IMR-90 (cell line): ENCODE measurements around the gene PPP1R9B. TPM values are rescaled to one million over a fixed set of nuclear protein-coding genes. Genes with fewer than 3 reads are reported as not detected.

Experiments used
- ATAC-seq: fragments of 200-7000 bp; cut with Tn5 transposase; 2 replicates; pipeline ENCODE4 v1.9.1; 2020; ENCODE audit warnings: low read depth, mild to moderate bottlenecking, moderate library complexity
- BruUV-seq: library from RNA; stranded (reverse); fragments of 400-500 nt; replicated peaks from 2 replicates; lab custom pipeline; 2021; lab: Mats Ljungman, UMichigan
- CTCF ChIA-PET: fragments of 300-600 bp; formaldehyde crosslinking; extraction: SDS; loops from one replicate; lab custom pipeline; 2021; ENCODE audit warnings: antibody characterized with exemption; lab: Yijun Ruan, JAX
- POLR2A ChIA-PET: fragments of 300-600 bp; sonication (Branson Sonifier 250); formaldehyde crosslinking; loops from one replicate; lab custom pipeline; 2022; ENCODE audit warnings: antibody characterized with exemption; ENCODE audit not compliant: unreplicated experiment; lab: Charles Lee
- DNase-seq: peaks from one replicate; pipeline ENCODE4 v3.0.0; 2013
- H2AFZ ChIP-seq: replicated peaks from 2 replicates; pipeline ENCODE3; 2013; ENCODE audit warnings: low read length, mild to moderate bottlenecking; ENCODE audit not compliant: poor library complexity
- H2AK5ac ChIP-seq: 2 replicates; pipeline ENCODE4 v1.6.1; 2013; ENCODE audit warnings: low read depth, low read length, inconsistent platforms
- H2AK9ac ChIP-seq: replicated peaks from 2 replicates; pipeline ENCODE3; 2013; ENCODE audit warnings: mild to moderate bottlenecking, low read depth, low read length, moderate library complexity; ENCODE audit not compliant: poor library complexity
- H2BK120ac ChIP-seq: 2 replicates; pipeline ENCODE4 v1.6.1; 2013; ENCODE audit warnings: low read depth, low read length, inconsistent platforms
- H2BK15ac ChIP-seq: 3 replicates; pipeline ENCODE4 v1.6.1; 2013; ENCODE audit warnings: low read depth, low read length, inconsistent platforms
- H2BK20ac ChIP-seq: 2 replicates; pipeline ENCODE4 v1.6.1; 2013; ENCODE audit warnings: low read depth, mild to moderate bottlenecking, inconsistent platforms, low read length, moderate library complexity
- H2BK5ac ChIP-seq: 2 replicates; pipeline ENCODE4 v1.6.1; 2013; ENCODE audit warnings: mild to moderate bottlenecking, low read depth, low read length, inconsistent platforms; ENCODE audit not compliant: poor library complexity, severe bottlenecking
- H3K14ac ChIP-seq: replicated peaks from 2 replicates; pipeline ENCODE4 v1.6.1; 2013; ENCODE audit warnings: low read depth, low read length, inconsistent platforms
- H3K18ac ChIP-seq: 2 replicates; pipeline ENCODE4 v1.6.1; 2013; ENCODE audit warnings: low read depth, low read length, control low read depth
- H3K23ac ChIP-seq: 2 replicates; pipeline ENCODE4 v1.6.1; 2013; ENCODE audit warnings: low read depth, low read length, inconsistent platforms
- H3K27ac ChIP-seq: 2 replicates; pipeline ENCODE4 v1.5.1; 2013; ENCODE audit warnings: mild to moderate bottlenecking, control low read depth, low read length; ENCODE audit not compliant: insufficient read depth
- H3K27me3 ChIP-seq: 2 replicates; pipeline ENCODE4 v1.6.1; 2013; ENCODE audit warnings: low read length; ENCODE audit not compliant: control insufficient read depth, insufficient read depth
- H3K36me3 ChIP-seq: 2 replicates; pipeline ENCODE4 v1.6.1; 2013; ENCODE audit warnings: low read length, mixed read lengths; ENCODE audit not compliant: control insufficient read depth, insufficient read depth
- H3K4ac ChIP-seq: 2 replicates; pipeline ENCODE4 v1.6.1; 2013; ENCODE audit warnings: low read depth, low read length, inconsistent platforms
- H3K4me1 ChIP-seq: 2 replicates; pipeline ENCODE4 v1.6.1; 2013; ENCODE audit warnings: low read length, mixed read lengths; ENCODE audit not compliant: control insufficient read depth, insufficient read depth
- H3K4me2 ChIP-seq: 2 replicates; pipeline ENCODE4 v1.6.1; 2013; ENCODE audit warnings: low read depth, mild to moderate bottlenecking, control low read depth, low read length, moderate library complexity
- H3K4me3 ChIP-seq: 2 replicates; pipeline ENCODE4 v1.5.1; 2013; ENCODE audit warnings: low read depth, mild to moderate bottlenecking, control low read depth, low read length, moderate library complexity; ENCODE audit not compliant: insufficient read depth
- H3K56ac ChIP-seq: 2 replicates; pipeline ENCODE4 v1.6.1; 2013; ENCODE audit warnings: low read length, inconsistent platforms; ENCODE audit not compliant: insufficient read depth; ENCODE audit errors: extremely low read depth
- H3K79me1 ChIP-seq, 2 experiments: 2 replicates each; pipeline ENCODE4 v1.6.1; 2013; ENCODE audit warnings: low read length in 2 of 2, inconsistent platforms in 1 of 2, low read depth in 1 of 2
- H3K9ac ChIP-seq: 2 replicates; pipeline ENCODE4 v1.6.1; 2013; ENCODE audit warnings: low read depth, low read length, control low read depth
- H3K9me1 ChIP-seq: 2 replicates; pipeline ENCODE4 v1.6.1; 2013; ENCODE audit warnings: low read length, inconsistent platforms; ENCODE audit not compliant: insufficient read depth
- H3K9me3 ChIP-seq: 2 replicates; pipeline ENCODE4 v1.6.1; 2013; ENCODE audit warnings: low read length; ENCODE audit not compliant: control insufficient read depth, insufficient read depth
- H4K20me1 ChIP-seq: 2 replicates; pipeline ENCODE4 v1.6.1; 2013; ENCODE audit warnings: low read length, inconsistent platforms; ENCODE audit not compliant: insufficient read depth
- H4K5ac ChIP-seq: 2 replicates; pipeline ENCODE4 v1.6.1; 2013; ENCODE audit warnings: mild to moderate bottlenecking, low read depth, low read length, control low read depth
- H4K8ac ChIP-seq, 2 experiments: 2 replicates each; pipeline ENCODE4 v1.6.1; 2013; ENCODE audit warnings: low read depth in 2 of 2, low read length in 2 of 2, control low read depth in 1 of 2, inconsistent platforms in 1 of 2
- H4K91ac ChIP-seq: 2 replicates; pipeline ENCODE4 v1.6.1; 2013; ENCODE audit warnings: low read depth, low read length, inconsistent platforms; ENCODE audit not compliant: insufficient read depth
- BHLHE40 ChIP-seq: fragments of 150-350 bp; IDR thresholded peaks from 2 replicates; pipeline ENCODE4 v1.6.1; 2016; ENCODE audit warnings: mild to moderate bottlenecking, low read depth, low read length
- CEBPB ChIP-seq: IDR thresholded peaks from 2 replicates; pipeline ENCODE4 v1.6.1; 2012; ENCODE audit warnings: low read depth, low read length, improper control_type of control experiment
- CHD1 ChIP-seq: IDR thresholded peaks from 2 replicates; pipeline ENCODE4 v1.6.1; 2012; ENCODE audit warnings: low read depth, low read length, improper control_type of control experiment
- FOS ChIP-seq: fragments of 150-350 bp; IDR thresholded peaks from 2 replicates; pipeline ENCODE4 v1.6.1; 2016; ENCODE audit warnings: low read depth, low read length
- MAFK ChIP-seq: IDR thresholded peaks from 2 replicates; pipeline ENCODE4 v1.6.1; 2012; ENCODE audit warnings: low read depth, low read length, improper control_type of control experiment
- MAZ ChIP-seq: IDR thresholded peaks from 2 replicates; pipeline ENCODE4 v1.6.1; 2012; ENCODE audit warnings: low read depth, mild to moderate bottlenecking, low read length, improper control_type of control experiment, moderate library complexity, borderline replicate concordance
- MXI1 ChIP-seq: IDR thresholded peaks from 2 replicates; pipeline ENCODE4 v1.6.1; 2012; ENCODE audit warnings: low read depth, mild to moderate bottlenecking, low read length, moderate library complexity, borderline replicate concordance
- NFE2L2 ChIP-seq: fragments of 150-350 bp; IDR thresholded peaks from 2 replicates; pipeline ENCODE4 v1.6.1; 2016; ENCODE audit warnings: low read depth, mild to moderate bottlenecking, low read length
- POLR2A ChIP-seq: IDR thresholded peaks from 2 replicates; pipeline ENCODE4 v1.6.1; 2012; ENCODE audit warnings: mild to moderate bottlenecking, low read depth, low read length
- RAD21 ChIP-seq: IDR thresholded peaks from 2 replicates; pipeline ENCODE4 v1.6.1; 2012; ENCODE audit warnings: low read length, improper control_type of control experiment
- RCOR1 ChIP-seq: IDR thresholded peaks from 2 replicates; pipeline ENCODE4 v1.6.1; 2012; ENCODE audit warnings: mild to moderate bottlenecking, low read length, improper control_type of control experiment; ENCODE audit not compliant: insufficient replicate concordance
- RFX5 ChIP-seq: IDR thresholded peaks from 2 replicates; pipeline ENCODE4 v1.8.0; 2012; ENCODE audit warnings: low read depth, mild to moderate bottlenecking, low read length, moderate library complexity
- SMC3 ChIP-seq: fragments of 150-350 bp; IDR thresholded peaks from 2 replicates; pipeline ENCODE4 v1.6.1; 2016; ENCODE audit warnings: low read depth, mild to moderate bottlenecking, antibody characterized with exemption, low read length, moderate library complexity
- WGBS, 2 experiments: methylation state at CpG; one replicate each; pipeline versions ENCODE4 v1.1.5 to v1.1.7; 2013; ENCODE audit warnings: missing lambda C conversion rate in 2 of 2; ENCODE audit not compliant: insufficient read length in 1 of 2; ENCODE audit errors: extremely low coverage in 2 of 2; 5-methylcytosine and 5-hydroxymethylcytosine counted together
- dilution Hi-C: fragments of 300-500 bp; cut with HindIII; formaldehyde crosslinking; loops from one replicate; pipeline ENCODE4 v1.14.3; 2018; ENCODE audit warnings: low sequenced_read_pairs; ENCODE audit not compliant: unreplicated experiment
- in situ Hi-C: fragments of 300-500 bp; cut with MboI; formaldehyde crosslinking; loops from 3 replicates; pipeline ENCODE4 v1.14.3; 2019; ENCODE audit warnings: low sequenced_read_pairs, inconsistent platforms, mixed read lengths
- intact Hi-C: fragments of 100-400 bp; cut with micrococcal nuclease; formaldehyde crosslinking; loops from 2 replicates; pipeline ENCODE4 v1.10.0; 2022
- polyA plus RNA-seq, 3 experiments: library from polyadenylated mRNA; depleted of rRNA; stranded (reverse); fragments of >200 nt; gene quantifications; 2 replicates each; pipeline ENCODE4 v1.2.3, GENCODE V29; 2012; ENCODE audit warnings: low replicate concordance in 1 of 3
- total RNA-seq: library from RNA; depleted of rRNA; stranded (reverse); fragments of >200 nt; gene quantifications from 2 replicates; pipeline ENCODE4 v1.2.3, GENCODE V29; 2012
- TF ChIP-seq, protein P1 (sequence below): fragments of 150-350 bp; IDR thresholded peaks from 2 replicates; pipeline ENCODE4 v1.6.1; 2017; ENCODE audit warnings: mild to moderate bottlenecking, antibody characterized with exemption, low read length, low read depth
- TF ChIP-seq, protein P2 (sequence below): conservative IDR thresholded peaks from 2 replicates; pipeline ENCODE4 v1.5.1; 2012; ENCODE audit warnings: mild to moderate bottlenecking, low read depth, low read length, improper control_type of control experiment
- TF ChIP-seq, protein P3 (sequence below): fragments of 150-350 bp; IDR thresholded peaks from 2 replicates; pipeline ENCODE4 v1.6.1; 2016; ENCODE audit warnings: low read depth, mild to moderate bottlenecking, low read length, moderate library complexity, borderline replicate concordance

PPP1R9B gene
- total and polyA plus RNA-seq, 2 of the 4 experiments (the other 2 are of a cell fraction), result 23.0 to 28.0 TPM

DNA sequence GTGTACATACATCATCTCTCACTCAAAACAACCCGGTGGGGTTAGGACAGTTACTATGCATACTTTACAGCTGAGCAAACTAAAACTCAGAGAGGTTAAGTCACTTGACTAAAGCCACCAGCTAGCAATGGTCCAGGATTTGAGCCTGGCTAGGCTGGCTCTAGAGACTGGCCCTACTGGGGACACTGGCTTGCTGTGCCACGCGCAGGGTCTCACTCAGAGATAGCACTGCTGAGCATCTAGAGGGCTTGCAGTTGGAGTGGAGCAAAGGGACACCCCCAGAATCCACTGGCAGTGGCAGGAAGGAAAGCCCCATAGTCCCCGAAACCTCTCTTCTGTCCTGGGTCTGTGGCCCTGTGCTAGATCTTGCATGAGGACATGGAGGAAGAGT, 31.7 kb downstream of the PPP1R9B start:
- H2BK20ac ChIP-seq, result no peak overlapping the region
- POLR2A ChIA-PET, result no interaction called here
- H2BK15ac ChIP-seq, result no peak overlapping the region

More for the DNA sequence above, 31.7 kb downstream of the PPP1R9B start:
- H2AK5ac ChIP-seq, result no peak overlapping the region
- no peak overlapping the region for H3K9ac ChIP-seq
- no peaks in the 10 kb centered on the region for H4K20me1 ChIP-seq
- H3K18ac ChIP-seq, result no peak overlapping the region
- no peak overlapping the region for H3K4me2 ChIP-seq
- no peak overlapping the region for H2AFZ ChIP-seq
- no peak overlapping the region for H3K56ac ChIP-seq
- dilution Hi-C loops (no loop called here), in situ Hi-C loops (no loop called here), intact Hi-C loops (no loop called here)
- H3K27ac ChIP-seq, result no peak overlapping the region
- H3K79me1 ChIP-seq, result peaks cover 0 to 3% of the 10 kb centered on the region in 2 experiments; a peak in 1 of 4 replicates
- no peak overlapping the region for H4K8ac ChIP-seq
- H2BK5ac ChIP-seq, result no peak overlapping the region
- H4K91ac ChIP-seq, result no peak overlapping the region
- DNase-seq (no peak), ATAC-seq (no peak; the same call in 1 of the 2 replicates)
- H2AK9ac ChIP-seq, result no peak overlapping the region
- no peak overlapping the region for H3K23ac ChIP-seq
- 0 out of 2 replicates have a peak overlapping the region, but pooled peaks have one; percentile 16 for H3K14ac ChIP-seq
- TF ChIP-seq, protein P1, sequence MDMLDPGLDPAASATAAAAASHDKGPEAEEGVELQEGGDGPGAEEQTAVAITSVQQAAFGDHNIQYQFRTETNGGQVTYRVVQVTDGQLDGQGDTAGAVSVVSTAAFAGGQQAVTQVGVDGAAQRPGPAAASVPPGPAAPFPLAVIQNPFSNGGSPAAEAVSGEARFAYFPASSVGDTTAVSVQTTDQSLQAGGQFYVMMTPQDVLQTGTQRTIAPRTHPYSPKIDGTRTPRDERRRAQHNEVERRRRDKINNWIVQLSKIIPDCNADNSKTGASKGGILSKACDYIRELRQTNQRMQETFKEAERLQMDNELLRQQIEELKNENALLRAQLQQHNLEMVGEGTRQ, result no peak
- TF ChIP-seq, protein P2, sequence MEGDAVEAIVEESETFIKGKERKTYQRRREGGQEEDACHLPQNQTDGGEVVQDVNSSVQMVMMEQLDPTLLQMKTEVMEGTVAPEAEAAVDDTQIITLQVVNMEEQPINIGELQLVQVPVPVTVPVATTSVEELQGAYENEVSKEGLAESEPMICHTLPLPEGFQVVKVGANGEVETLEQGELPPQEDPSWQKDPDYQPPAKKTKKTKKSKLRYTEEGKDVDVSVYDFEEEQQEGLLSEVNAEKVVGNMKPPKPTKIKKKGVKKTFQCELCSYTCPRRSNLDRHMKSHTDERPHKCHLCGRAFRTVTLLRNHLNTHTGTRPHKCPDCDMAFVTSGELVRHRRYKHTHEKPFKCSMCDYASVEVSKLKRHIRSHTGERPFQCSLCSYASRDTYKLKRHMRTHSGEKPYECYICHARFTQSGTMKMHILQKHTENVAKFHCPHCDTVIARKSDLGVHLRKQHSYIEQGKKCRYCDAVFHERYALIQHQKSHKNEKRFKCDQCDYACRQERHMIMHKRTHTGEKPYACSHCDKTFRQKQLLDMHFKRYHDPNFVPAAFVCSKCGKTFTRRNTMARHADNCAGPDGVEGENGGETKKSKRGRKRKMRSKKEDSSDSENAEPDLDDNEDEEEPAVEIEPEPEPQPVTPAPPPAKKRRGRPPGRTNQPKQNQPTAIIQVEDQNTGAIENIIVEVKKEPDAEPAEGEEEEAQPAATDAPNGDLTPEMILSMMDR, result no peak
- TF ChIP-seq SMC3, result no peak
- TF ChIP-seq NFE2L2, result no peak
- TF ChIP-seq, protein P3, sequence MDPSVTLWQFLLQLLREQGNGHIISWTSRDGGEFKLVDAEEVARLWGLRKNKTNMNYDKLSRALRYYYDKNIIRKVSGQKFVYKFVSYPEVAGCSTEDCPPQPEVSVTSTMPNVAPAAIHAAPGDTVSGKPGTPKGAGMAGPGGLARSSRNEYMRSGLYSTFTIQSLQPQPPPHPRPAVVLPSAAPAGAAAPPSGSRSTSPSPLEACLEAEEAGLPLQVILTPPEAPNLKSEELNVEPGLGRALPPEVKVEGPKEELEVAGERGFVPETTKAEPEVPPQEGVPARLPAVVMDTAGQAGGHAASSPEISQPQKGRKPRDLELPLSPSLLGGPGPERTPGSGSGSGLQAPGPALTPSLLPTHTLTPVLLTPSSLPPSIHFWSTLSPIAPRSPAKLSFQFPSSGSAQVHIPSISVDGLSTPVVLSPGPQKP, result no peak
- TF ChIP-seq RCOR1, result no peak
- TF ChIP-seq MAFK, result no peak
- no peak for TF ChIP-seq CHD1
- no peak for TF ChIP-seq POLR2A
- no peak for TF ChIP-seq FOS
- TF ChIP-seq CEBPB, result no peak
- no peak for TF ChIP-seq BHLHE40
- no peak for TF ChIP-seq RAD21
- TF ChIP-seq MAZ, result no peak
- TF ChIP-seq RFX5, result no peak
- no peak for TF ChIP-seq MXI1
- 0 out of 2 replicates have a peak overlapping the region, but pooled peaks have one; percentile 9 for H3K4ac ChIP-seq
- WGBS, 2 experiments, result 100% methylated on average over 1 of the region's 4 CpGs; no CpG with 5 or more reads in 1 of the 2 experiments
- BruUV-seq, result no TSS peak
- H3K4me3 ChIP-seq, result no peak overlapping the region
- peaks cover 11% of the 10 kb centered on the region; the same call in 1 of the 2 replicates for H3K36me3 ChIP-seq
- H4K5ac ChIP-seq, result no peak overlapping the region
- CTCF ChIA-PET, result no interaction called here
- H3K4me1 ChIP-seq, result peaks cover 7% of the 10 kb centered on the region
- H3K27me3 ChIP-seq, result no peaks in the 10 kb centered on the region
- H2BK120ac ChIP-seq, result no peak overlapping the region
- no peaks in the 10 kb centered on the region for H3K9me3 ChIP-seq
- peaks cover 11% of the 10 kb centered on the region for H3K9me1 ChIP-seq
